Measurements from ENCODE around the gene DNAJC24. TPM values are rescaled to one million over a fixed set of nuclear protein-coding genes. Genes with fewer than 3 reads are reported as not detected.
"Not testable (repeated sequence)": the region's sequence is repeated elsewhere in the genome, so short reads cannot be mapped to it uniquely, and the experiment has no call there.

Gene DNAJC24
- total RNA-seq (10 to 100 TPM; 12.2 to 26.3 (median 18.6) TPM), polyA plus RNA-seq (10 to 100 TPM in 1 of 2 donors, 1 to 10 TPM in 1; 9.8 to 14.6 TPM), total RNA-seq (12.4 reads per million, percentile 40 among the genes with 10 or more reads in this experiment)

GRCh38 chr11:31369348-31370329 is at the start of gene DNAJC24, which contains the start of gene DCDC1:
DNAJC24 (plus strand) TSS chr11:31369860; CDS start chr11:31370749, 889 bp downstream.
DCDC1 (minus strand) TSS chr11:31369739; CDS start chr11:31328280, 41,459 bp downstream.
- Mint-ChIP-seq H3K4me1 (peaks cover 28 to 82% (median 66%) of the 10 kb centered on the region in 7 donors), H3K36me3 (peaks cover 0 to 6% (median 0%) of the 10 kb centered on the region in 5 donors), H3K27me3 (peaks cover 0 to 18% (median 0%) of the 10 kb centered on the region in 5 donors), H3K27ac (peak within 1 kb of the TSS; percentile 90 to 97 (median 95)), H3K4me3 (peak within 1 kb of the TSS; percentile 93 to 100 (median 98)), H3K9me3 (peaks cover 0 to 2% (median 0%) of the 10 kb centered on the region in 11 donors)
- Histone ChIP-seq H3K27me3 (ENCODE audit: control insufficient read depth in 2 of 2, insufficient read depth in 2 of 2, low read length in 2 of 2) (no peaks in the 10 kb centered on the region), H3K36me3 (ENCODE audit: control insufficient read depth in 2 of 3, insufficient read depth in 3 of 3, low read length in 3 of 3) (no peaks in the 10 kb centered on the region), H3K27ac (ENCODE audit: low read depth, low read length) (peak within 1 kb of the TSS; percentile 81), H3K9me3 (ENCODE audit: control insufficient read depth in 2 of 3, low read length in 3 of 3) (no peaks in the 10 kb centered on the region), H3K4me1 (ENCODE audit: control insufficient read depth in 2 of 2, insufficient read depth in 2 of 2, low read length in 2 of 2) (peaks cover 21 to 31% of the 10 kb centered on the region in 2 donors), H3K4me3 (ENCODE audit: low read length) (peak within 1 kb of the TSS; percentile 96)
- DNase-seq (peak; percentile 84 to 90 (median 89)), ATAC-seq (peak; percentile 99)
- POLR2A ChIA-PET = interaction anchor here (1.1 to 2.3 kb wide), 6 partner anchors 10 to 1214 kb away, joined by 3 to 6 read pairs (median 4); partner anchors contain the start of genes EIF3M, ELP4 and IMMP1L
- CTCF ChIA-PET = interaction anchor here (1.0 to 1.4 kb wide), 2 partner anchors 10 to 29 kb away, joined by 3 read pairs; no protein-coding TSS in a partner anchor
- intact Hi-C loops (cut with micrococcal nuclease) = loop anchor here (1.0 to 10.0 kb wide), 12 partner anchors 27 to 1888 kb away; partner anchors contain the start of genes ARL14EP (in 2 of the 2), EIF3M (in 2 of the 2), ELP4 (in 2 of the 2) and HIPK3 (in 2 of the 2)

GRCh38 chr11:31321494-31321893 is 48.2 kb upstream of the DNAJC24 start:
- ATAC-seq; H3K4me3 Mint-ChIP-seq; H3K4me1 ChIP-seq (ENCODE audit: control insufficient read depth in 2 of 2, insufficient read depth in 2 of 2, low read length in 2 of 2); H3K4me1 Mint-ChIP-seq; H3K4me3 ChIP-seq (ENCODE audit: low read length); intact Hi-C loops (cut with micrococcal nuclease); H3K27ac ChIP-seq (ENCODE audit: low read depth, low read length); DNase-seq; H3K9me3 ChIP-seq (ENCODE audit: control insufficient read depth in 2 of 3, low read length in 3 of 3); POLR2A ChIA-PET; H3K36me3 Mint-ChIP-seq; H3K36me3 ChIP-seq (ENCODE audit: control insufficient read depth in 2 of 3, insufficient read depth in 3 of 3, low read length in 3 of 3); H3K27me3 ChIP-seq (ENCODE audit: control insufficient read depth in 2 of 2, insufficient read depth in 2 of 2, low read length in 2 of 2); H3K27me3 Mint-ChIP-seq; H3K9me3 Mint-ChIP-seq: not testable (repeated sequence)
- H3K27ac Mint-ChIP-seq = peak overlapping the region in 1 of 9 donors; percentile 30
- CTCF ChIA-PET = interaction anchor here (0.6 kb wide), 1 partner anchor 558 kb away, joined by 3 read pairs; no protein-coding TSS in a partner anchor

GRCh38 chr11:31323145-31323544 is 46.5 kb upstream of the DNAJC24 start:
- no peak for DNase-seq
- Mint-ChIP-seq H3K27ac (no peak overlapping the region), H3K4me3 (no peak overlapping the region), H3K36me3 (peaks cover 0 to 5% (median 0%) of the 10 kb centered on the region in 5 donors), H3K4me1 (peaks cover 0 to 14% (median 4%) of the 10 kb centered on the region in 7 donors), H3K27me3 (peaks cover 0 to 6% (median 5%) of the 10 kb centered on the region in 5 donors), H3K9me3 (peaks cover 0 to 5% (median 2%) of the 10 kb centered on the region in 11 donors)
- Histone ChIP-seq H3K9me3 (ENCODE audit: control insufficient read depth in 2 of 3, low read length in 3 of 3) (no peaks in the 10 kb centered on the region), H3K27ac (ENCODE audit: low read depth, low read length) (no peak overlapping the region), H3K27me3 (ENCODE audit: control insufficient read depth in 2 of 2, insufficient read depth in 2 of 2, low read length in 2 of 2) (peaks cover 0 to 3% of the 10 kb centered on the region in 2 donors), H3K4me3 (ENCODE audit: low read length) (no peak overlapping the region), H3K36me3 (ENCODE audit: control insufficient read depth in 2 of 3, insufficient read depth in 3 of 3, low read length in 3 of 3) (no peaks in the 10 kb centered on the region), H3K4me1 (ENCODE audit: control insufficient read depth in 2 of 2, insufficient read depth in 2 of 2, low read length in 2 of 2) (no peaks in the 10 kb centered on the region)
- ChIA-PET CTCF (no interaction called here), POLR2A (no interaction called here)
- no peak for ATAC-seq
- intact Hi-C loops (cut with micrococcal nuclease) = no loop called here

- Histone ChIP-seq H3K9me3 (ENCODE audit: control insufficient read depth in 2 of 3, low read length in 3 of 3) (no peaks in the 10 kb centered on the region), H3K4me3 (ENCODE audit: low read length) (no peak overlapping the region), H3K4me1 (ENCODE audit: control insufficient read depth in 2 of 2, insufficient read depth in 2 of 2, low read length in 2 of 2) (no peaks in the 10 kb centered on the region), H3K27ac (ENCODE audit: low read depth, low read length) (no peak overlapping the region), H3K27me3 (ENCODE audit: control insufficient read depth in 2 of 2, insufficient read depth in 2 of 2, low read length in 2 of 2) (peaks cover 0 to 3% of the 10 kb centered on the region in 2 donors), H3K36me3 (ENCODE audit: control insufficient read depth in 2 of 3, insufficient read depth in 3 of 3, low read length in 3 of 3) (no peaks in the 10 kb centered on the region)
- Mint-ChIP-seq H3K4me1 (peaks cover 0 to 14% (median 4%) of the 10 kb centered on the region in 7 donors), H3K4me3 (no peak overlapping the region), H3K9me3 (peaks cover 0 to 8% (median 4%) of the 10 kb centered on the region in 11 donors), H3K27ac (peak overlapping the region in 1 of 9 donors; percentile 3), H3K36me3 (peaks cover 0 to 5% (median 0%) of the 10 kb centered on the region in 5 donors), H3K27me3 (peaks cover 0 to 6% (median 5%) of the 10 kb centered on the region in 5 donors)
- intact Hi-C loops (cut with micrococcal nuclease) = loop anchor here in 1 of 2 donors (5.0 kb wide), 1 partner anchor 42 kb away; the partner anchor contains the start of genes DCDC1 and DNAJC24
- ATAC-seq = no peak
- CTCF ChIA-PET = no interaction called here
- POLR2A ChIA-PET = no interaction called here
- DNase-seq = no peak
Observed at GRCh38 chr11:31325160-31325559, 44.5 kb upstream of the DNAJC24 start.

GRCh38 chr11:31326470-31327148 is 43.1 kb upstream of the DNAJC24 start:
- Mint-ChIP-seq H3K27ac (peak overlapping the region in 1 of 9 donors; percentile 48), H3K27me3 (peaks cover 0 to 6% (median 4%) of the 10 kb centered on the region in 5 donors), H3K4me1 (peaks cover 0 to 14% (median 4%) of the 10 kb centered on the region in 7 donors), H3K9me3 (peaks cover 0 to 13% (median 3%) of the 10 kb centered on the region in 11 donors), H3K4me3 (peak overlapping the region in 3 of 10 donors; percentile 2 to 49 (median 2)), H3K36me3 (peaks cover 0 to 5% (median 0%) of the 10 kb centered on the region in 5 donors)
- ChIA-PET CTCF (no interaction called here), POLR2A (interaction anchor here (0.6 kb wide), 1 partner anchor 98 kb away, joined by 3 read pairs; no protein-coding TSS in a partner anchor)
- no peak overlapping the region for H3K4me3 ChIP-seq (ENCODE audit: low read length)
- ATAC-seq (no peak), DNase-seq (no peak)
- no peaks in the 10 kb centered on the region for H3K4me1 ChIP-seq (ENCODE audit: control insufficient read depth in 2 of 2, insufficient read depth in 2 of 2, low read length in 2 of 2)
- H3K27ac ChIP-seq (ENCODE audit: low read depth, low read length) = no peak overlapping the region
- H3K27me3 ChIP-seq (ENCODE audit: control insufficient read depth in 2 of 2, insufficient read depth in 2 of 2, low read length in 2 of 2) = peaks cover 0 to 3% of the 10 kb centered on the region in 2 donors
- H3K36me3 ChIP-seq (ENCODE audit: control insufficient read depth in 2 of 3, insufficient read depth in 3 of 3, low read length in 3 of 3) = no peaks in the 10 kb centered on the region
- no peaks in the 10 kb centered on the region for H3K9me3 ChIP-seq (ENCODE audit: control insufficient read depth in 2 of 3, low read length in 3 of 3)
- intact Hi-C loops (cut with micrococcal nuclease) = loop anchor here in 1 of 2 donors (5.0 kb wide), 1 partner anchor 41 kb away; the partner anchor contains the start of genes DCDC1 and DNAJC24
